HG02852 (cell line): ENCODE data around the gene CRLF1.

Experiments used
- ATAC-seq: cut with Tn5 transposase; IDR thresholded peaks from one replicate; pipeline ENCODE4 v1.9.1; 2021; ENCODE audit warnings: mild to moderate bottlenecking, moderate library complexity; ENCODE audit not compliant: unreplicated experiment

CRLF1 gene

DNA sequence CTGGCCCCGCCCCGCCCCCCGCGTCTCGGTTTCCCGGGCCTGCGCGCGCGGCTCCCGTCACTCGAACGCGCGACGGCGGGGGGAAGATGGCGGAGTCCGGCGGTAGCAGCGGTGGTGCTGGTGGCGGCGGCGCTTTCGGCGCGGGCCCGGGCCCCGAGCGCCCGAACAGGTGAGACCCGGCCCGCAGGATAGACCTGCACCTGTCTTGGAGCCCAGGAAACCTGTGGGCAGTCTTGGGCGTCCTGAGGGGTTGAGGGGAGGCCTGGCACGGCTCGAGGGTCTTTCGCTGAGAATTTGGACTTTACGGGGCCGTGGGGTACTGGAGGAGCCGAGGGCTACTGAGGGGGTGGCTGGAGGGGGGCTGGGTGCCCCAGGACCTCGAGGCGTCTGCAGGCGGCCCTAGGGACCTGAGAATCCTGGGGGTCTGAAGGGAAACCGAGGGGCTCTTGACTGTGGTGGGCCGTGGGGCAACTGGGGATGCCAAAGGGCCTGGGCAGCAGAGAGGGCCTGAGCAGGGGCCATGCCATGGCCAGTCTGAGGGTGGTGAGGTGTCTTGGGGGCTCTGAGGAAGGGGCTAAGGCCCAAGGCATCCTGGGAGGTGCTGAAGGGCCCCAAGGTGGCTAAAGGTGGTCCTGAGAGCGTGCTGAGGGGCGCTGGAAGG, 30.5 kb upstream of the CRLF1 start, which contains the start of gene KLHL26:
Gene KLHL26 (plus strand): TSS at position 60 of the 661 bp plus-strand sequence. CDS start 27 bp downstream, at position 87.
- ATAC-seq: no peak

DNA sequence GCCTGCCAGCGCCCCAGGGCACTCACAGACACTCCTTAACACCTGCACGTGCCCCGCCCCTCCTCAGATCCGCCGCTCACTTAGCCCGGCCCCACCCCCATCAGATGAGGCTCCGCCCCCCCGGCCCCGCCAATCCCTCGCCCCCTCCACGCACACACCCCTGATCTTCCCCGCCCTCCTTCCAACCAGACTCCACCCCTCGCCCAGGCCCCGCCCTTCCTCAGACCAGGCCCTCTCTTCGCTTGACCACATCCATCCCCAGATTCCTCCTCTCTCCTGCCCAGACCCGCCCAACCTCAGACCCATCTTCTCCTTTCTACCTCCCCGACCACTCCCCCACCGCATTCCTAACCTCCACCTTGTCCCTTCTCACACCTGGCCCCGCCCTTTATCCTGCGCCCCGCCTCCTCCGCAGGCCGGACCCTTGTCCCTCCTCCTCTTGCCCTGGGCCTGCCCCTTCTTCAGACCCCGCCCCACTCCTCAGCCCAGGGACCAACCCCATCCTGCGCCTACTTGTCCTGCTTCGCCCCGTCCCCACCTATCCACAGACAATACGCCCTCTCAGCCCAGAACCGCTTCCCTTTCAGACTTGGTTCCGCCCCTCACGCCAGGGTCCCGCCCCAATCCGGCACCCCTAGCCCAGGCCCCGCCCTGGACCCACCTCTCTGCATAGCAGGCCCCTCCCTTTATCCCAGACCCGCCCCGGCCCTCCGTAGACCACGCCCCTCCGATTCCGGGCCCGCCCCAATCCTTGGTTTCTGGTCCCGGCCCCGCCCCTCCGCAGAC, 29.8 kb upstream of the CRLF1 start:
- ATAC-seq: peak; percentile 84

DNA sequence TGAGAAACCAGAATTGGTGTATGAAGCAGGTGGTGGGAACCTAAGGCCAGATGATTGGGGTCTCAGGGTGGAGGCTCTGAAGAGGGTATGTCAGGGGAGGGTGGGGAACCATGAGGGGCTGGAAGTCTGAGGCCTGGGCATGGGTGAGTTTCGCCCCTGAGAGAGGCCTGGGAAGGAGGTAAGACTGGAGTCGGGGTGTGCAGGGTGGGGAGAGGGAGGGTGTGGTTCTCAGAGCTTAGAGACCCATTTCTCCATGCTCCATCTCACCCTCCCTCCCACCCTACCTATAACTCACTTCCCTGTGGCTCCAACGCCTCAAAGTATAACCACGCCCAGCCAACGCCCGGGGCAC, 29.2 kb upstream of the CRLF1 start:
- no peak for ATAC-seq

GRCh38 chr19:18634612-18635297, 28.2 kb upstream of the CRLF1 start:
- no peak for ATAC-seq

- no peak for ATAC-seq
These were observed 26.7 kb upstream of the CRLF1 start for GRCh38 chr19:18633321-18633720.

DNA sequence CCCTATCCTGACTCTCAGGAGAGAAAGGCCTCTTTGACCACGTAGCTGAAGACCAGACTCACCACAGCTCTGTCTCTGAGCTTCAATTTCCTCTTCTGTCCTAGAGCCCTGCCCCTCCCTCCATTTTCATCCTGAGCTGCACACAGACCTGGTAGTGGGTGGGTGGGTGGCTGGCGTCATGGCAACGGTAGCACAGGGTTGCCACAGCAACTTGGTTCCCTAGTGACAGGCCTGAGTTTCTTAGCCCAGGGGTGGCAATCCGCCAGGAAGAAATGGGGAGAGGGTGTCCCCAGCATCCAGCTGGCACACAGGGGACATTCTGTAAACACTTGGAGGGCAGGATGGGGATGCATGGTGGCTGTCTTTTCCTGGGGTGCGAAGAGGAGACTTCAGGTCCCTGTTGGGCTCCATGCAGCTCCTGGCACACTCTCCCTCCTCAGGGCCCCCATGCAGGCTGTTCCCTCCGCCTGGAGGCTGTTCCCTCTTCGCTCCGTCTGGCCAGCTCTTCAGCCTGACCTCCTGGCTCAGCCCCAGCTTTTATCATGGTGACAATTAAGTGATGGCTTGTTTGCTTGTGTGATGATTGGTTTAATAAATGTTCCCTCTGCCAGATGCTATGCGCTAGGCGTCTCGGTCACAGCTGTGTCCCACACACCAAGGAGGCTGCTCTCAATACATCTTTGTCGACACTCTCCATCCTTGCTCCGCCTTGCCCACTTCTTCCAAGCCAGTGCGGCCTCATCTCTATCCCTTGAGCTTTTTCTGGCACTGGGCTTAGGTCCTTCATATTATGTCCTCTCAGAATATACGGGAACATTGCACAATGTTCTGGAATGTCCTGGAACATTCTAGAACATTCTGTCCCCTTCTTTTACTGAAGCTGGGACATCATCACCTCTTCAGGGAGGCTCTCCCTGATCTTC, 22.8 kb upstream of the CRLF1 start:
- ATAC-seq: no peak

GRCh38 chr19:18626906-18627305, 20.3 kb upstream of the CRLF1 start:
- ATAC-seq: no peak

DNA sequence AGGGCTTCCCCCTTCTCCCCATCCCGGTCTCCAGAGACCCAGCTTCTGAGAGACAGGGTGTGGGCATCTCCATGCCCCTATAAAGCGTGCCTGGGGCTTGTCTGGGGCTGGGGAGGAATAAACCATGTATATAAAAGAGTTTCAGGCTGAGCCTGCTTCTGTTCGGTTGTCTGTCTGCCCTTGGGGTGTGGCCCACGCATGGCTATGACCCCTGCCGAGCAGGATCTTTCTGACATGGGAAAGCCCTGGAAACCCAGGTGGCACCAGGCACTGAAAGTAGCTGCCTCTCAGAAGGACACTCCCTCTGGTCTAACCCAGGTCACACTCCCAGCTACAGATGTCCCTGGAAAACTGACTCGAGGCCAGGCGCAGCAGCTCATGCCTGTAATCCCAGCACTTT, 14.3 kb upstream of the CRLF1 start:
- ATAC-seq: no peak

DNA sequence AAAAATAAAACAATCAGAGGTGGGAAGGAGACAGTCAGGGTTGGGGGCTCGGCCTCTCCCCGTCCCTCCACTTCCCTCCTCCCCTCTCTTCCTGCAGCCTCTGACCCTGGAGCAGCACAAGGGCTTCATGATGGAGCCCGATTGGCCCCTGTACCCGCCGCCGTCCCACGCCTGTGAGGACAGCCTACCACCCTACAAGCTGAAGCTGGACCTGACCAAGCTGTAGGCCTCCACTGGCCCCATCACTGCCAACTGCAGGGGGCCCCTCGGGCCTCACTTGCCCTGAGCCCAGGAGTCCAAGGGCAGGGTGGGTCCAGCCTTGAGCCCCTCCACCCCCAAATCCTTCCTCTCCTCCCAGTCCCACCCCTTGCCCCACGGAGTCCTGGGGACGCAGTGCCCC, 13.7 kb upstream of the CRLF1 start:
- no peak for ATAC-seq

DNA sequence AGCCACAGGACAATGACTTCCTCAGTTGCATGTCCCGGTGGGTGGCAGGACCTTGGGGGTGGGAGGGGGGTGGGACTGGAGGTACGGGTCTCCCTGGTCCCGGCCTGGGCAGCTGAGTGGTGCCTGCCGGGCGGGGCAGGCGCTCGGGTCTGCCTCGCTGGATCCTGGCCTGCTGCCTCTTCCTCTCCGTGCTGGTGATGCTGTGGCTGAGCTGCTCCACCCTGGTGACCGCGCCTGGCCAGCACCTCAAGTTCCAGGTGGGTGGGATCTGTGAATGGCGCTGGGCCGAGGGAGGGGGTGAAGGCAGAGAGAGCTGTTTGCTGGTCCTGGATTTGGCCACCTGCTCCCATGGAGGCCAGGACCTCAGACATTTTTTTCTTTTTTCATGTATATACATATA, 11.6 kb upstream of the CRLF1 start:
- no peak for ATAC-seq

DNA sequence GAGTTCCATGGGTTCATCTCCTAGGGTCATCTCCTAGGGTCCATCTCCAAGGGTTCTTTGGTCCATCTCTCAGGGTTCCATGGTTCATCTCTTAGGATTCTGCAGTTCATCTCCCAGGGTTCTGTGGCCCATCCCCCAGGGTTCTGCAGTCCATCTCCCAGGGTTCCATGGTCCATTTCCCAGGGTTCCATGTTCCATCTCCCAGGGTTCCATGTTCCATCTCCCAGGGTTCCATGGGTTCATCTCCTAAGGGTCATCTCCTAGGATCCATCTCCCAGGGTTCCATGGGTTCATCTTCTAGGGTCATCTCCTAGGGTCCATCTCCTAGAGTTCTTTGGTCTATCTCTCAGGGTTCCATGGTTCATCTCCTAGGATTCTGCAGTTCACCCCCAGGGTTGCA, 11.0 kb upstream of the CRLF1 start:
- ATAC-seq: no peak

GRCh38 chr19:18616023-18616422, 9.4 kb upstream of the CRLF1 start:
- ATAC-seq: no peak

GRCh38 chr19:18613589-18614234, 7.1 kb upstream of the CRLF1 start:
- no peak for ATAC-seq

GRCh38 chr19:18612772-18613588, 6.4 kb upstream of the CRLF1 start, which contains the start of gene TMEM59L:
TSS of gene TMEM59L (plus strand) at chr19:18612870. CDS start at chr19:18612959, 89 bp downstream.
- no peak for ATAC-seq

DNA sequence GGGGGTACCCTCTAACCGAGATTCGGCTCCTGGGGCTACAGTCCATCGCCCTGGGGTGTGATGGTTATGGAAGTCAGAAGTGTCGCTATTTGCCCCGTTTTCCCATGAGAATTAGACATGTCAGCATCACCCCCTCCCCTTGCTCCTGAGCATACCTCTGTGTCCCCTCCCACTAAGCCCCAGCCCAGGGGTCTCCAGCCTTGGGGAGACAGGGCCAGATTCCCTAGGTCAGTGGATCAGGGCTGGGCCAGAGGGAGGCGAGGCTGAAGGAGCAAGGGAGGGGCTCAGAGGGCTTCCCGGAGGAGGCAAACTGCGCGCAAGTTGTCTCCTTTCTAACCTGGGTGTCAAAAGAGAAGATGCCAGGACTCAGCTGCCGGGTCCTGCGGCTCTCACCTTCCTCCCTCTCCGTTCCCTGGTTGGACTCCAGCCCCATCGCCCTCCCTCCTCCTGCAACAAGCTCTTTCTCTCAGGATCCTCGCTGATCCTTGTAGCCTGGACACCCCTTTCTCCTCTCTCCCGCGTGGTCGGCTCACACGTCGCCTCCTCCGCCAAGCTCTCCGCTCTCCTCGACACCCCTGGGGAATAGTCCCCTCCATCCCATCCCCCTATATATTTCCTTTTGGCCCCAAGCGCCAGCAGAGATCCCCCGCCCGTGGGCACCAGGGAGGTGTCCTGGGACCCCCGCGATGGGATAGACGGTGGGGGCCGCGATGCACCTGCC, 5.6 kb upstream of the CRLF1 start:
- no peak for ATAC-seq

- no peak for ATAC-seq
These were observed 4.9 kb upstream of the CRLF1 start for GRCh38 chr19:18611327-18612050.

DNA sequence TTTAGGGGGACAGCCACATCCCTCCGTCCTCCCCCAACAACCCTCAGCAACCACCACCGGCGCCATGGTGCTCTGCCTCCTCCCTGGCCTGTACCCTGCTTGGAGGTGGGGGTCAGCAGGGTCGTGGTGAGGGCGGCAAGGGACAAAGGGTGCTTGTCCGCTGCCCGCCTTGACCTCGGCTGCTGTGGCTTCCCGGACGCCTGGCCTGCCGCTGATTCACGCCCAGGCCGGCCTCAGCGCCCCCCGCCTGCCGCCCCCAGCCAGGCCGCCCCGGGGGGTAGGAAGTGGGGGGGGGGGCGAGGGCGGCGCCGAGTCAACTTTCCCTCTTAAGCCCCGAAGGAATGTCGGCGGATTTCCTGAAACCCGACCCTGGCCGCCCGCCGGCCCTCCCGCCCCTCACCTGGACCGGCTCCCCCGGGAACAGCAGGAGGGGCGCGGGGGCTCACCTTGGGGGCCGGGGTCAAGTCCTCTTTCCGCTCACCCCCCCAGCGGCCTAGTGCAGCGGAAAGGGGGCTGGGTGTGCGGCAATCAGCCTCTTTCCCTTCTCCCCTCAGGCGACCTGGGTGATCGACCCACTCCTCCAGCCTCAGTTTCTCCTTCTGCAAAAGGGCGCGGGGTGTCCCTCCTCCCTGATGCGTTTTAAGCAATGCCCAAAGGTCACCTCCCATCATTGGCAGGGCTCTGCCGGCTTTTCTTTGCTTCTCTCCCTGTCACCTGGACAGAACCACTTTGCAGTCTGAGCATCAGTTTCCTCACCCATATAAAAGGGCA, 4.1 kb upstream of the CRLF1 start:
- no peak for ATAC-seq

- no peak for ATAC-seq
These were observed 3.6 kb upstream of the CRLF1 start for GRCh38 chr19:18610245-18610555.
